Activated gamma-delta T cell treated with anti-CD3 and anti-CD28 coated beads, Interleukin-2, amount 50 U/mL, for 16 hours (primary cell): Measurements from ENCODE around the gene COX5A.

ENCODE experiments used
- DNase-seq: peaks from one replicate; pipeline ENCODE4 v3.0.0-alpha.2; 2020; ENCODE audit warnings: low read depth

The COX5A gene

DNA sequence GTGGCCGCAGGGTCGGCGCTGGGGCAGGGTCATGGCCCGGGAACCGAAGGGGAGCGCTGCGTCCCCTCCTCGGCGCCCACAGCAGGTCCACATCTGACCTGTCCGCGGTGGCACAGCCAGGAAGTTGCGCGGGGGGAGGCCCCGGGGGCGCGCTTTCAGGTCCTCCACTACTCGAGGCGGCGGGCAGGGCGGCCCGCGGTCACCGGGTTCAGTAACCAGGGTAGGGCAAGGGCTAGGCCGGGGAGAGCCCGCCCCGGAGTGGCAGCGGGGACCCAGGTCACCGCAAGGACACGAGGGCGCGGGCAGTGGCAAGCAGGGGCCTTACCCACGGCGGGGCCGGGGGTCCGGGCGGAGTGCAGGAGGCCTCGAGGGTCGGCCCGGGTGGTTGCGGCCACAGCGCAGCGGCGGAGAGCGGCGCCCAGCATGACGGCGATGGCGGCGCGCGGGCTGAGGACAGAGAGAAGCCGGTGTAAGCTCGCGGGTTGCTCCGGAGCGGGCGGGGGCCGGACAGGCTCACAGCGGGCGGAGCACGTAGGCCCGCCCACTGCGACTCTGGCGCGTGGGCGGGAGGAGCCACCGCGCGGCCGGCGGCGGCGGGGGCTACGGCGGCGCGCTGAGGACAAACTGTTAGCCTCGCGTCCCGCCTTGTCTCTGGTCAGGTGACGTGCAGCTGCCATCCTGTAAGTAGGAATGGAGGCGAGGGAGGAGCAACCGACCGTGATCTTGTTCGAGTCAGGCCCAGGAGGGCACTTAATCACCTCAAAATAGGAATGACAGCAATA is at the start of gene COX5A:
Gene COX5A, minus strand, starts transcription at position 484 of the 782 bp plus-strand sequence. Its CDS starts 59 bp downstream, at position 425.
- peak; percentile 87 for DNase-seq

- DNase-seq = peak; percentile 22
Measured at GRCh38 chr15:74983725-74984231, 45.9 kb upstream of the COX5A start.

- DNase-seq = no peak
Measured at GRCh38 chr15:74982183-74982582, 44.3 kb upstream of the COX5A start.

- peak; percentile 45 for DNase-seq
Measured at GRCh38 chr15:74978503-74978902, 40.6 kb upstream of the COX5A start.

- no peak for DNase-seq
Measured at GRCh38 chr15:74978077-74978476, 40.2 kb upstream of the COX5A start.

DNA sequence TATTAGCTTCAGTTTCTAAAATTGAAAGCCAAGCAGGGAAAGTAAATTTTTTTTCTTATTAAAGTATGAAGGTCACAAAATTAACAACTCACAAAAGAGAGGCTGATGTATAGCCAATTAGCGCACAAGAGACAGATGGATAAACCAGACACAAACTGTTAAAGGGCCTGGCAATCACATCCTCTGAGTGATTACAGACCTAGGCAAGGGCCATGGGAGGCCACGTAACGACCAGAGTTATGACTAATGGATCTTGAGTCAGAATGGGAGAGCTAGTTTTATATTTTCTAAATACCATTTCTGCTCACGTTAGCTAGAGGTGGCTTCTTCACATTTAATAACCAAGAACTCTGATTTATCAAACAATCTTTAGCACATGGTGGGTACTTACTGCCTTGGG is 39.7 kb upstream of the COX5A start:
- no peak for DNase-seq

DNA sequence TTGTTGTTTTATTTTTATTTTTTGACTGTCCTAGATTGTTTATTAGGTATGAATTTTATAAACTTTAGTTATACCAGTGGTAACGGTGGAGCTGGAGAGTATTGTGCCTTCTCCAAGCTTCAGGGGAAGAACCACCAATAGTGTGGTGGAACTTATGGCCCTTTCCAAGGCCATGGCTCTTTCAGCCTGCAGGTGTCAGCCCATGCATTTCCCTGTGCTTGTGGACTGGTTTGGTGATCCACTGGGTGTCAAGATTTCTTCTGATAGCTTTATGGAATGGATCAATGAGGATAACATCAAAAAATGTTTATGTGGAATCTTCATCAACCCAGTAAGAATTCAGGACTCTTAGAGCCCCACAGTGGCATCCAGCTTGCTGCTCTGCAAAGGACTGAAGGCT is 38.3 kb upstream of the COX5A start:
- DNase-seq = no peak

DNA sequence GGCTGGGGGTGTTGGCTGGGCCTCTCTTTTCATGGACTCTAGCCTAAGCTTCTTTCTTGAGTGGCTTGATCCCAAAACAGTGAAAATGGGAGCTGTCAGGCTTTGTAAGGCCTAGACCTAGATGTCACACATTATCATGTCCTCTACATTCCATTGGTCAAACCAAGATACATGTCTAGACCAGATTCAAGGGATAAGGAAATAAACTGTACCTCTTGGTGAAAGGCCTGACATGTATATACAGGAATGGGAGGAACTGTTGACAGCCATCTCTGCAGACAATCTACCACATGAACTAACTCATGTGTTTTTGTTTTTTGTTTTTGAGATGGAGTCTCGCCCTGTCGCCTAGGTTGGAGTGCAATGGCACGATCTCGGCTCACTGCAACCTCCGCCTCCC is 29.8 kb upstream of the COX5A start:
- no peak for DNase-seq

DNA sequence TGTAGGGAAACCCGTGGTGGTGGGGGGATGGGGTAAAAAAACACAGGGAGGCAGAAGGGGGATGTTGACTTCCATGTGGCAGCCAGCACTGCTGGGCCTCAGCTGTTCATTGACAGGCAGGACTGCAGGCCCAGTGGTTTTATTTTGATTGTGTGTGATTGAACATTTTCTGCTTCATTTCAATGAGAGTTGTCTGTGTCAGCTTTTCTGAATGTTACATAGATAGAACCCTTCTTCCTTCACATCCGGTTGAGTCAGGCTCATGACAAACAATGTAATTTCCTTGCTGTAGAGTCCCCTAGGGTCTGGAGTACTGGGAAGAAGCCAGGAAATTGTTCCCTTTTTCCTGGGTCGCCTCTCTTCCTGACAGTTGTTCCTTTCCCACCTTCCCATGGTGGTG is 26.9 kb upstream of the COX5A start:
- DNase-seq = no peak

GRCh38 chr15:74963213-74963612 is 25.3 kb upstream of the COX5A start:
- no peak for DNase-seq

DNA sequence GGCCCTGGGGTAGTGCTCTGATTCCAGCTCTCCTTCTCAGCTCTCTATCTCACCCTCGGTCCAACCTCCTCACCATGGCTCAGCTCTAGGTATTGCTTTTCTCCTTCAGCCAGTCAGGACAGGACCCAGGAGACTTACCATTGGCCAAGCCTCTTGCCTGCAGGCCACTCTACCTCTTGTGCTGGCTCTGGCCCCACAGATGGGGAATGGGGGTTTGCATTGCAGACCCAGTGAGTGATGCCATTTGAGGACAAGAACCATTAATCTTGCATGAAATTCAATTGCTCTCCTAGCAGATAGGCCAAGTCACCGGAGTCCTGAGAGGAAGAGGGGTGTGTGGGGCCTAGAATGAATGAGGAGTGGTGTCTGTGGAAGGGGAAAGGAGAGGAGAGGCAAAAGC is 24.8 kb upstream of the COX5A start:
- DNase-seq = no peak

DNA sequence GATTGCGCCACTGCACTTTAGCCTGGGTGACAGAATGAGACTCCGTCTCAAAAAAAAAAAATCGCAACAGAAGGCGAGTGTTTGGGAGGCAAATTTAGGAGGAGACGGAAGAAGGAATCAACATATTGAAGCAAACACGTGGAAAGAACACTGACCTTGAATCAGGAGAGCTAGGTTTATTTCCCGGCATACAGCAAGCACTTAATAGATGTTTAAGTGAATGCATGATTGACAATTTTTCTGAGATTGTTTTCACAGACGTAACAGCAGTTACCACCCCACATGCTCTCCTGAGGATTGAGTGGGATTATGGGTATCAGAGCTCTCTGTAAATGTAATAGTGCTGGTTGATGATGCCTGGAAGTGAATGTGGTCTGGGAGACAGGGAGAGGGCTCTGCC is 24.3 kb upstream of the COX5A start:
- DNase-seq = no peak

DNA sequence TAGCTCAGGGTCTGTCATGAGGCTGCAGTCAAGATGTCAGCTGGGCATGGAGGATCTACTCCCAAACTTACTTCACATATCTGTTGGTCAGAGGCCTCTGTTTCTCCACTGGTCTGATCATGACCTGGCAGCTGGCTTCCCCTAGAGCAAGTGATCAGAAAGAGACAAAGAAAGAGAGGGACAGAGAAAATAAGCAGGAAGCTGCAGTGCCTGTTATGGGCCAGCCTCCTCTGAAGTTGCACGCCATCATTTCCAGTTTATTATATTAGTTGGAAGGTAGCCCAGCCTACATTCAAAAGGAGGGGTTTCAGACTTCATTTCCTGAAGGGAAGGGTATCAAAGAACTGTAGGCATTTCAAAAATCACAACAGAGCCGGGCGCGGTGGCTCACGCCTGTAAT is 23.7 kb upstream of the COX5A start:
- no peak for DNase-seq

DNA sequence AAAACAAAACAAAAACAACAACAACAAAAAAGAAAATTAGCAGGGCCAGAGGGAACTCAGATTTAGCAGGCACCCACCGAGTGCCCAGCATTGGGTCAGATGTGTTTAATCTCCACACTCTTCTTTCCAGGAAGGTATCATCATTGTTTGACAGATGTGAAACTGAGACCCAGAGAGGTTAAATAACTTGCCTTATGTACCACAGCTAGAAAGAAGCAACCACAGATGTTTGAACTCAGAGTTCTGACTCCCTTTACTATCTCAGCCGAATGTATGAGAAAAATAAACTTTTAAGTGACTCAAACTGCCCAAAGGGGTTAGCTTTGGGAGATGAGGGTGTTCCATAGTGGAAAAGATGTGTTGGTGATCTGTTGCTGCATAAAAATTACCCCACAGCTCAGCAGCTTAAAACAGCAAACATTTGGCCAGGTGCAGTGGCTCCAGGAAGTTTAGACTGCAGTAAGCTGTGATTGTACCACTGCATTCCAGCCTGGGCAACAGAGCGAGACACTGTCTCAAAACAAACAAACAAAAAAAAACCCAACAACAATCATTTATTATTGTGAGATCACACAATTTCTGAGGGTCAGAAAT is 23.2 kb upstream of the COX5A start:
- DNase-seq = no peak

DNA sequence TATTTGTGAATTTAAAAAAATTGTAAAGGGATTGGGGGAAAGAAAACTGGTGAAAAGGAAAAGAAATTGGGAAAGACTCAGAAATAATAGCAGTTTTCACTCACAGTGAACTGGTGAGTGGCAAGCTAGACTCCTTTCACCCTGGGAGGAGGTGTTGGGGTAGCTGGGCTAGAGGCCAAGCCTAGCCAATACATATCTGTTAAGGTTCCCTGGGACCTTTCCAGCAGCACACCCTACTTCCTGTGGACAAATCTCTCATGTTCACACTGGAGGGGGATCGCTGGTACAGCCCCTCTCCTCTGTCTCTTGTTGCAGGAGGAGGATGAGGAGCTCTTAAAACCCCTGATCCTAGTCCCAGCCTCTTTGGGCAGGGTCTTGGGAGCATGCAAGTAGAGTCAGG is 22.4 kb upstream of the COX5A start:
- DNase-seq = no peak

DNA sequence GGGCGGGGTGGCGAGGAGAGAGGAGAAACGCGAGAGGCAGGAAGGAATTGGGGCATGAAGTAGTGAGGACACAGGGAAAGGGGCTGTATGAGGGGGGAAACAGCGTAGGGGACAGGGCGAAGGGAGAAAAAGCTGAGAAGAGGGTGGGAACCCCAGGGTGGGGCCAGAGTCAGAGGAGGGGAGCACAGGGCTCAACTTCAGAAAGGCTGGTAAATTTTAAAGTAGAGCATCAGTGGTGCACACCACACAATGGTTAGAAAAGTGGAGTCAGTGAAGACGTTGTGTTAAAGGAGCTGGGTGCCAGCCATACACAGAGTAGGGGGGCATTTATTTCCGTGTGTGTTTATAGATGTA is 21.7 kb upstream of the COX5A start:
- no peak for DNase-seq

GRCh38 chr15:74958908-74959585 is 21.2 kb upstream of the COX5A start:
- no peak for DNase-seq

DNA sequence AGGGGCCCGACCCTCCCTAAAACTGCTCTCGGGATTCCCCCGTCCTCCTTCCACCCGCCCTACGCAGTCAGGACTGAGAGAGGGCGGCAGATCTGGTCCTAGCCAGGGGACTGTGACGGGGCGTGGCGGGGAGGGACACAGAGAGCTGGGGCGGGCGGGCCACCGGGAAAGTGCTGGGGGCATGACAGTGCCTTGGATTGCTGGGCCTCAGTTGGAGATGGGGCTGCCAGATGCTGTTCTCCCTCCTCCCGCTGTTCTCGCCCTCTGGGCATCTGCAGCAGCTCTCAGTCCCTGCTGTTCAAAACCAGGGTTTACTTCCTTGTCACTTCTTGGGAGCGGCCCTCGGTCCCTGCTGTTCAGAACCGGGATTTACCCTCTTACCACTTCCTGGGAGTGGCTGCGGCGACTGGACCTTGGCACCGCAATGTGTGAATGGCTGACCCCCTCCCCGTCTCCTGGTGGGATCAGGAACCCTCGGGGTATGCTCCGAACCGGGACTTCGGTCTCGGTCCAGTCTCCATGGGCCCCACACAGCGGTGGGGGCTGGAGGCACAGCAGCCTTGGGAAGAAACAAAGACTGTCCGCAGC is 20.5 kb upstream of the COX5A start:
- DNase-seq = no peak

- DNase-seq = no peak
Measured at GRCh38 chr15:74957476-74958035, 19.7 kb upstream of the COX5A start.

GRCh38 chr15:74956648-74957475 is 19.0 kb upstream of the COX5A start, which contains the start of gene RPP25:
TSS of gene RPP25 (minus strand) at chr15:74956772. CDS start at chr15:74956583, 189 bp downstream.
- DNase-seq = peak; percentile 45
